Liver (tissue), 9 donors: ENCODE results near the gene CCDC182. TPM values are rescaled to one million over a fixed set of nuclear protein-coding genes. Genes with fewer than 3 reads are reported as not detected.

Experiments used
- DNase-seq: peaks from one replicate; pipeline ENCODE4 v3.0.0-alpha.2; 2017; ENCODE audit warnings: low spot score
- H3K27ac ChIP-seq, 2 donors: one replicate each; pipeline ENCODE4 v1.7.0; 2013; ENCODE audit warnings: inconsistent platforms in 2 of 2, low read length in 2 of 2, control low read depth in 1 of 2, low read depth in 1 of 2, mild to moderate bottlenecking in 1 of 2
- H3K27me3 ChIP-seq, 4 donors: one replicate each; pipeline versions ENCODE4 v1.6.1 to v1.7.0; 2013; ENCODE audit warnings: low read length in 3 of 4, inconsistent platforms in 1 of 4, mild to moderate bottlenecking in 1 of 4, moderate library complexity in 1 of 4; ENCODE audit not compliant: control insufficient read depth in 4 of 4, insufficient read depth in 4 of 4
- H3K36me3 ChIP-seq, 4 donors: one replicate each; pipeline versions ENCODE4 v1.6.1 to v1.7.0; 2013; ENCODE audit warnings: low read length in 3 of 4, mild to moderate bottlenecking in 3 of 4, low read depth in 1 of 4, moderate library complexity in 1 of 4; ENCODE audit not compliant: control insufficient read depth in 4 of 4, insufficient read depth in 3 of 4
- H3K4me1 ChIP-seq, 4 donors: one replicate each; pipeline versions ENCODE4 v1.6.1 to v1.7.0; 2013; ENCODE audit warnings: low read length in 3 of 4, mild to moderate bottlenecking in 3 of 4, moderate library complexity in 1 of 4; ENCODE audit not compliant: control insufficient read depth in 4 of 4, insufficient read depth in 4 of 4
- H3K4me3 ChIP-seq, 3 donors: one replicate each; pipeline versions ENCODE4 v1.6.1 to v1.7.0; 2013; ENCODE audit warnings: low read length in 3 of 3, control low read depth in 1 of 3, low read depth in 1 of 3, mild to moderate bottlenecking in 1 of 3
- H3K9ac ChIP-seq, 2 donors: one replicate each; pipeline ENCODE4 v1.7.0; 2013; ENCODE audit warnings: low read length in 2 of 2, mild to moderate bottlenecking in 2 of 2, moderate library complexity in 2 of 2, control low read depth in 1 of 2, low read depth in 1 of 2
- H3K9me3 ChIP-seq, 4 donors: one replicate each; pipeline versions ENCODE4 v1.6.1 to v1.7.0; 2013; ENCODE audit warnings: low read length in 3 of 4; ENCODE audit not compliant: control insufficient read depth in 4 of 4
- FOXA1 ChIP-seq: IDR thresholded peaks from 2 replicates; pipeline ENCODE4 v1.6.1; 2016; ENCODE audit warnings: antibody characterized with exemption
- FOXA2 ChIP-seq: IDR thresholded peaks from 2 replicates; pipeline ENCODE4 v1.6.1; 2016; ENCODE audit warnings: antibody characterized with exemption
- GABPA ChIP-seq, 2 donors: IDR thresholded peaks in 1 of 2; conservative IDR thresholded peaks in 1 of 2; 2 replicates each; pipeline ENCODE4 v1.6.1; 2016; ENCODE audit warnings: antibody characterized with exemption in 2 of 2, mild to moderate bottlenecking in 1 of 2, moderate library complexity in 1 of 2
- HNF4A ChIP-seq, 2 donors: conservative IDR thresholded peaks; 2 replicates each; pipeline ENCODE4 v1.6.1; 2016; ENCODE audit warnings: antibody characterized with exemption in 2 of 2, mild to moderate bottlenecking in 2 of 2
- JUND ChIP-seq, 2 donors: IDR thresholded peaks; 2 replicates each; pipeline ENCODE4 v1.6.1; 2016; ENCODE audit warnings: antibody characterized with exemption in 2 of 2
- NR2F2 ChIP-seq: IDR thresholded peaks from 2 replicates; pipeline ENCODE4 v1.6.1; 2016; ENCODE audit warnings: antibody characterized with exemption
- RAD21 ChIP-seq, 2 donors: IDR thresholded peaks; 2 replicates each; pipeline ENCODE4 v1.6.1; 2016; ENCODE audit warnings: antibody characterized with exemption in 2 of 2, mild to moderate bottlenecking in 2 of 2
- RXRA ChIP-seq, 2 donors: IDR thresholded peaks; 2 replicates each; pipeline ENCODE4 v1.6.1; 2017 to 2018; ENCODE audit warnings: antibody characterized with exemption in 2 of 2, mild to moderate bottlenecking in 1 of 2
- SP1 ChIP-seq: IDR thresholded peaks from 2 replicates; pipeline ENCODE4 v1.6.1; 2018; ENCODE audit warnings: antibody characterized with exemption, mild to moderate bottlenecking
- TAF1 ChIP-seq: conservative IDR thresholded peaks from 2 replicates; pipeline ENCODE4 v1.6.1; 2016; ENCODE audit warnings: antibody characterized with exemption, mild to moderate bottlenecking
- YY1 ChIP-seq: IDR thresholded peaks from 2 replicates; pipeline ENCODE4 v1.6.1; 2016; ENCODE audit warnings: antibody characterized with exemption, mild to moderate bottlenecking
- WGBS: extraction: QIAGEN DNeasy Blood & Tissue Kit; methylation state at CpG from one replicate; pipeline ENCODE4 v1.1.7; 2013; 5-methylcytosine and 5-hydroxymethylcytosine counted together
- polyA plus RNA-seq, 2 donors: library from polyadenylated mRNA; stranded (reverse) in 1 of 2; unstranded in 1 of 2; fragments of 200-250 nt in 1 of 2; fragments of >200 nt in 1 of 2; fragmentation: Nextera tagmentation in 1 of 2; extraction: Ambion mirVana in 1 of 2; gene quantifications; one replicate each; pipeline versions ENCODE4 v1.2.1 to v1.2.3, GENCODE V29; 2013 to 2015
- total RNA-seq, 2 donors: library from RNA; depleted of rRNA; stranded (reverse); fragments of >200 nt; gene quantifications; one replicate each; pipeline ENCODE4 v1.2.3, GENCODE V29; 2014
- TF ChIP-seq, protein P1 (sequence below): fragments of 150-350 bp; IDR thresholded peaks from 2 replicates; pipeline ENCODE4 v1.5.1; 2017; ENCODE audit warnings: improper control_type of control experiment, low read depth, low read length; ENCODE audit not compliant: missing input control
- TF ChIP-seq, protein P2 (sequence below): IDR thresholded peaks from 2 replicates; pipeline ENCODE4 v1.6.1; 2016; ENCODE audit warnings: antibody characterized with exemption, mild to moderate bottlenecking
- TF ChIP-seq, protein P3 (sequence below): IDR thresholded peaks from 2 replicates; pipeline ENCODE4 v1.6.1; 2016; ENCODE audit warnings: antibody characterized with exemption
- TF ChIP-seq, protein P4 (sequence below): IDR thresholded peaks from 2 replicates; pipeline ENCODE4 v1.6.1; 2016; ENCODE audit warnings: antibody characterized with exemption
- donor health status: healthy.
- donor health status: healthy.
- donor health status: healthy.
- donor health status: healthy.
- donor health status: healthy.

Gene CCDC182
- total and polyA plus RNA-seq, 4 donors = not detected

DNA sequence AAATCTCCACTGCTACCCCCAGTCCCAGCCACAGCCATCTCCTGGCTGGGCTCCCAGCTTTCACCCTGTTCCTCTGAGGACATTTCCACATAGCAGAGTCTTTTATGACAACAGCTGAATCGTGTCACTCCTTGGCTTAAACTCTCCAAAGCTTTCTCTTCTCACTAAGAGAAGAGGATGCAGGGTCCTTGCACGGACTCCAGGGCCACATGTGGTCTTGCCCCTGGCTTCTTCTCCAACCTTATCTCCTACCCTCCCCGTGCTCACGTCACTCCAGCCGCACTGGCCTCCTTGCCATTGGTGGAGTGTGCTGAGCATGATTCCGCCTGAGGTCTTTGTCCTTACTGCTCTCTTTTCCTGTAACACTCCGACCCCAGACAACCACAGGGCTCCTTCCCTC lies 39.9 kb upstream of the CCDC182 start:
- TF ChIP-seq RXRA (IDR thresholded peaks at IDR 0.05) (peak; percentile 52 to 67), RAD21 (IDR thresholded peaks at IDR 0.05) (no peak), NR2F2 (peak; percentile 80), GABPA (IDR thresholded peaks at IDR 0.05 in 1 of 2, conservative IDR thresholded peaks at IDR 0.05 in 1 of 2) (no peak), SP1 (peak; percentile 56)
- TF ChIP-seq, protein P1, sequence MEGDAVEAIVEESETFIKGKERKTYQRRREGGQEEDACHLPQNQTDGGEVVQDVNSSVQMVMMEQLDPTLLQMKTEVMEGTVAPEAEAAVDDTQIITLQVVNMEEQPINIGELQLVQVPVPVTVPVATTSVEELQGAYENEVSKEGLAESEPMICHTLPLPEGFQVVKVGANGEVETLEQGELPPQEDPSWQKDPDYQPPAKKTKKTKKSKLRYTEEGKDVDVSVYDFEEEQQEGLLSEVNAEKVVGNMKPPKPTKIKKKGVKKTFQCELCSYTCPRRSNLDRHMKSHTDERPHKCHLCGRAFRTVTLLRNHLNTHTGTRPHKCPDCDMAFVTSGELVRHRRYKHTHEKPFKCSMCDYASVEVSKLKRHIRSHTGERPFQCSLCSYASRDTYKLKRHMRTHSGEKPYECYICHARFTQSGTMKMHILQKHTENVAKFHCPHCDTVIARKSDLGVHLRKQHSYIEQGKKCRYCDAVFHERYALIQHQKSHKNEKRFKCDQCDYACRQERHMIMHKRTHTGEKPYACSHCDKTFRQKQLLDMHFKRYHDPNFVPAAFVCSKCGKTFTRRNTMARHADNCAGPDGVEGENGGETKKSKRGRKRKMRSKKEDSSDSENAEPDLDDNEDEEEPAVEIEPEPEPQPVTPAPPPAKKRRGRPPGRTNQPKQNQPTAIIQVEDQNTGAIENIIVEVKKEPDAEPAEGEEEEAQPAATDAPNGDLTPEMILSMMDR = no peak
- TF ChIP-seq, protein P2, sequence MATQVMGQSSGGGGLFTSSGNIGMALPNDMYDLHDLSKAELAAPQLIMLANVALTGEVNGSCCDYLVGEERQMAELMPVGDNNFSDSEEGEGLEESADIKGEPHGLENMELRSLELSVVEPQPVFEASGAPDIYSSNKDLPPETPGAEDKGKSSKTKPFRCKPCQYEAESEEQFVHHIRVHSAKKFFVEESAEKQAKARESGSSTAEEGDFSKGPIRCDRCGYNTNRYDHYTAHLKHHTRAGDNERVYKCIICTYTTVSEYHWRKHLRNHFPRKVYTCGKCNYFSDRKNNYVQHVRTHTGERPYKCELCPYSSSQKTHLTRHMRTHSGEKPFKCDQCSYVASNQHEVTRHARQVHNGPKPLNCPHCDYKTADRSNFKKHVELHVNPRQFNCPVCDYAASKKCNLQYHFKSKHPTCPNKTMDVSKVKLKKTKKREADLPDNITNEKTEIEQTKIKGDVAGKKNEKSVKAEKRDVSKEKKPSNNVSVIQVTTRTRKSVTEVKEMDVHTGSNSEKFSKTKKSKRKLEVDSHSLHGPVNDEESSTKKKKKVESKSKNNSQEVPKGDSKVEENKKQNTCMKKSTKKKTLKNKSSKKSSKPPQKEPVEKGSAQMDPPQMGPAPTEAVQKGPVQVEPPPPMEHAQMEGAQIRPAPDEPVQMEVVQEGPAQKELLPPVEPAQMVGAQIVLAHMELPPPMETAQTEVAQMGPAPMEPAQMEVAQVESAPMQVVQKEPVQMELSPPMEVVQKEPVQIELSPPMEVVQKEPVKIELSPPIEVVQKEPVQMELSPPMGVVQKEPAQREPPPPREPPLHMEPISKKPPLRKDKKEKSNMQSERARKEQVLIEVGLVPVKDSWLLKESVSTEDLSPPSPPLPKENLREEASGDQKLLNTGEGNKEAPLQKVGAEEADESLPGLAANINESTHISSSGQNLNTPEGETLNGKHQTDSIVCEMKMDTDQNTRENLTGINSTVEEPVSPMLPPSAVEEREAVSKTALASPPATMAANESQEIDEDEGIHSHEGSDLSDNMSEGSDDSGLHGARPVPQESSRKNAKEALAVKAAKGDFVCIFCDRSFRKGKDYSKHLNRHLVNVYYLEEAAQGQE = no peak
- H3K4me1 ChIP-seq = peaks cover 0 to 7% (median 5%) of the 10 kb centered on the region in 4 donors
- H3K27me3 ChIP-seq = peaks cover 0 to 7% (median 5%) of the 10 kb centered on the region in 4 donors
- no peak overlapping the region for H3K9ac ChIP-seq
- peak overlapping the region in 1 of 2 donors; percentile 58 for H3K27ac ChIP-seq
- no peaks in the 10 kb centered on the region for H3K9me3 ChIP-seq
- WGBS = 61% methylated on average over 7 of the region's 7 CpGs
- no peak overlapping the region for H3K4me3 ChIP-seq
- no peak for DNase-seq
- no peaks in the 10 kb centered on the region for H3K36me3 ChIP-seq

DNA sequence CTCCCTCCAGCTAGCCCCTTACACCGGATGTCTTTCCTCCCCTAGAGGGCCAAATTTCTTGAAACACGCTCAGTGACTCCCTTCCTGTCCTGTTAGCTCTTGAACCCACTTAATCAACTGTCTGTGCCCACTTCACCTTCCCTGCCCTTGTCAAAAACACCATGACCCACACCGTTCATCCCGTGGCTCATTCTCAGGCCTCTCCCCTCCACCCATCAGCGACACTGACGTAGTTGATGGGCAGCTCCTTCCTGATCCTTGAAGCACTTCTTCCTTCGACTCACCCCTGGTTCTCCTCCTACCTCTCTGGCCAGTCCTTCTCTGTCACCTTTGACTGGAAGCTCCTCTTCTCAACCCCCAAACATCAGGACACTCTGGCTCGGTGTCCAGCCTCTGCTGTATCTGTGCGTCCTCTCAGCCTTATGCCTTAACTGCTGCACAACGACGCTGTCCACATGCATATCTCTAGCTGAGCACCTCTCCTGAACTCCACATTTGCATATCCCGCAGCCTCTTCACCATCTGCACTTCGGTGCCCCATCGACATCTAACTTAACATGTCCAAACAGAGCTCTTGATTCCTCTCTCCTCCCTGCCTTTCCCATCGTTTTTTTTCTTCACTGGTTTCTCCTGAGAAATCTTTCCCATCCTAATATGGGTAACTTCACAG lies 39.3 kb upstream of the CCDC182 start:
- TF ChIP-seq RAD21 (IDR thresholded peaks at IDR 0.05) = no peak
- no peak for TF ChIP-seq JUND (IDR thresholded peaks at IDR 0.05)
- TF ChIP-seq, protein P3, sequence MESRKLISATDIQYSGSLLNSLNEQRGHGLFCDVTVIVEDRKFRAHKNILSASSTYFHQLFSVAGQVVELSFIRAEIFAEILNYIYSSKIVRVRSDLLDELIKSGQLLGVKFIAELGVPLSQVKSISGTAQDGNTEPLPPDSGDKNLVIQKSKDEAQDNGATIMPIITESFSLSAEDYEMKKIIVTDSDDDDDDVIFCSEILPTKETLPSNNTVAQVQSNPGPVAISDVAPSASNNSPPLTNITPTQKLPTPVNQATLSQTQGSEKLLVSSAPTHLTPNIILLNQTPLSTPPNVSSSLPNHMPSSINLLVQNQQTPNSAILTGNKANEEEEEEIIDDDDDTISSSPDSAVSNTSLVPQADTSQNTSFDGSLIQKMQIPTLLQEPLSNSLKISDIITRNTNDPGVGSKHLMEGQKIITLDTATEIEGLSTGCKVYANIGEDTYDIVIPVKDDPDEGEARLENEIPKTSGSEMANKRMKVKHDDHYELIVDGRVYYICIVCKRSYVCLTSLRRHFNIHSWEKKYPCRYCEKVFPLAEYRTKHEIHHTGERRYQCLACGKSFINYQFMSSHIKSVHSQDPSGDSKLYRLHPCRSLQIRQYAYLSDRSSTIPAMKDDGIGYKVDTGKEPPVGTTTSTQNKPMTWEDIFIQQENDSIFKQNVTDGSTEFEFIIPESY = no peak
- no peak for TF ChIP-seq FOXA1
- TF ChIP-seq GABPA (IDR thresholded peaks at IDR 0.05 in 1 of 2, conservative IDR thresholded peaks at IDR 0.05 in 1 of 2) = no peak
- TF ChIP-seq, protein P4, sequence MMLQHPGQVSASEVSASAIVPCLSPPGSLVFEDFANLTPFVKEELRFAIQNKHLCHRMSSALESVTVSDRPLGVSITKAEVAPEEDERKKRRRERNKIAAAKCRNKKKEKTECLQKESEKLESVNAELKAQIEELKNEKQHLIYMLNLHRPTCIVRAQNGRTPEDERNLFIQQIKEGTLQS = no peak
- no peak for TF ChIP-seq NR2F2
- TF ChIP-seq TAF1 = no peak
- TF ChIP-seq, protein P1 = no peak
- no peak for TF ChIP-seq RXRA (IDR thresholded peaks at IDR 0.05)
- TF ChIP-seq HNF4A (conservative IDR thresholded peaks at IDR 0.05) = no peak
- no peak for TF ChIP-seq YY1
- TF ChIP-seq FOXA2 = no peak
- H3K9me3 ChIP-seq = no peaks in the 10 kb centered on the region
- peaks cover 0 to 7% (median 4%) of the 10 kb centered on the region in 4 donors for H3K27me3 ChIP-seq
- 58% methylated on average over 15 of the region's 15 CpGs for WGBS
- H3K4me3 ChIP-seq = no peak overlapping the region
- H3K27ac ChIP-seq = peak overlapping the region; percentile 5 to 58
- no peak overlapping the region for H3K9ac ChIP-seq
- no peaks in the 10 kb centered on the region for H3K36me3 ChIP-seq
- H3K4me1 ChIP-seq = peaks cover 0 to 7% (median 5%) of the 10 kb centered on the region in 4 donors
- no peak for DNase-seq
